Activated CD8-positive, alpha-beta T cell treated with anti-CD3 and anti-CD28 coated beads for 36 hours (primary cell): Measurements from ENCODE around the gene B4GALT4. TPM values are rescaled to one million over a fixed set of nuclear protein-coding genes. Genes with fewer than 3 reads are reported as not detected.

Experiments
- ATAC-seq: fragments of 200-7000 bp; cut with Tn5 transposase; one replicate; pipeline ENCODE4 v1.10.0; 2021; ENCODE audit warnings: mild to moderate bottlenecking, moderate library complexity
- CTCF ChIA-PET: fragments of 350-600 bp; sonication (Branson Sonifier 250); formaldehyde crosslinking; loops from one replicate; lab custom pipeline; 2021; ENCODE audit warnings: antibody characterized with exemption; lab: Charles Lee
- POLR2A ChIA-PET: fragments of 350-600 bp; sonication (Branson Sonifier 250); formaldehyde crosslinking; loops from one replicate; lab custom pipeline; 2021; ENCODE audit warnings: antibody characterized with exemption; lab: Charles Lee
- DNase-seq: peaks from one replicate; pipeline ENCODE4 v3.0.0-alpha.2; 2020
- H3K27ac Mint-ChIP-seq: one replicate; pipeline ENCODE4 v1.8.0; 2021; ENCODE audit warnings: mild to moderate bottlenecking, mixed read lengths
- H3K27me3 Mint-ChIP-seq: one replicate; pipeline ENCODE4 v1.8.0; 2021; ENCODE audit warnings: mixed read lengths
- H3K36me3 Mint-ChIP-seq: one replicate; pipeline ENCODE4 v1.8.0; 2021; ENCODE audit warnings: low read depth, mixed read lengths
- H3K4me1 Mint-ChIP-seq: one replicate; pipeline ENCODE4 v1.8.0; 2021; ENCODE audit warnings: low read depth, mixed read lengths
- H3K4me3 Mint-ChIP-seq: one replicate; pipeline ENCODE4 v1.8.0; 2021; ENCODE audit warnings: mild to moderate bottlenecking, moderate library complexity, mixed read lengths
- H3K9me3 Mint-ChIP-seq: one replicate; pipeline ENCODE4 v1.8.0; 2021; ENCODE audit warnings: mixed read lengths
- intact Hi-C: fragments of 100-400 bp; cut with micrococcal nuclease; formaldehyde crosslinking; loops from one replicate; pipeline ENCODE4 v1.10.0; 2022
- total RNA-seq, 2 experiments: library from RNA; stranded (reverse); gene quantifications; one replicate each; pipeline ENCODE4 v1.2.3, GENCODE V29; 2021
- TF ChIP-seq, protein P1 (sequence below): fragments of 200-600 bp; IDR thresholded peaks from one replicate; pipeline ENCODE4 v1.8.0; 2022; ENCODE audit warnings: antibody characterized with exemption, mild to moderate bottlenecking

The B4GALT4 gene
- total RNA-seq, 2 experiments from 2014 or later = 13.3 to 15.2 TPM

DNA sequence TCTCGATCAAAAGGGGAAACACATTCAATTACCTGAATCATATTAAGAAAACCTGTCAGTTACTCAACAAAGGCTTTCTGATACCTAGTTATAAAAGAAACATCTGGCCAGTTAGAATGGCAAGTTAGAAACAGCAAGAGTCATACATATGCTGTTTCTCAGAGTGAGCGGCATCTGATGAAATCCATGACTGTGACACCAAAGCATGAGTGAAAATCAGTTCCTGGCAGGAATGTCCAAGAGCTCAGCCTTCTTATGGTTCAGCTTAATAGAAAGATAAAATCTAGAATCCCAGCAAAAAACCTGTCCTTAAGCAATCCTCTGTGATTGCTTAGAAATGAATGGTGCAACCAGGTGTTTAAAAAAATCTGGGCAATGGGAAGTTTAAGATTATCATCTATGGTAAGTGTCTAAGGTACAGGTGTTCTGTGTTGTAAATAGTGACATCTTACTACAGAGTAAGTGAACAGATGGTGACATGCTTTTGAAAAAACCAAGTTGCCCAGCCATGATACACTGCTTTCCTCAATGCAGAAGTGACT, 18.8 kb downstream of the B4GALT4 start:
- CTCF ChIA-PET = interaction anchor here (1.2 kb wide), 1 partner anchor 337 kb away, joined by 4 read pairs; no protein-coding TSS in a partner anchor
- Mint-ChIP-seq H3K27me3 (no peaks in the 10 kb centered on the region), H3K9me3 (no peaks in the 10 kb centered on the region), H3K4me3 (no peak overlapping the region), H3K4me1 (peaks cover 25% of the 10 kb centered on the region), H3K36me3 (peaks cover 39% of the 10 kb centered on the region), H3K27ac (peak overlapping the region; percentile 69)
- no peak for DNase-seq
- POLR2A ChIA-PET = interaction anchor here (1.4 kb wide), 1 partner anchor 117 kb away, joined by 3 read pairs; no protein-coding TSS in a partner anchor
- ATAC-seq = no peak
- intact Hi-C loops = no loop called here
- TF ChIP-seq, protein P1, sequence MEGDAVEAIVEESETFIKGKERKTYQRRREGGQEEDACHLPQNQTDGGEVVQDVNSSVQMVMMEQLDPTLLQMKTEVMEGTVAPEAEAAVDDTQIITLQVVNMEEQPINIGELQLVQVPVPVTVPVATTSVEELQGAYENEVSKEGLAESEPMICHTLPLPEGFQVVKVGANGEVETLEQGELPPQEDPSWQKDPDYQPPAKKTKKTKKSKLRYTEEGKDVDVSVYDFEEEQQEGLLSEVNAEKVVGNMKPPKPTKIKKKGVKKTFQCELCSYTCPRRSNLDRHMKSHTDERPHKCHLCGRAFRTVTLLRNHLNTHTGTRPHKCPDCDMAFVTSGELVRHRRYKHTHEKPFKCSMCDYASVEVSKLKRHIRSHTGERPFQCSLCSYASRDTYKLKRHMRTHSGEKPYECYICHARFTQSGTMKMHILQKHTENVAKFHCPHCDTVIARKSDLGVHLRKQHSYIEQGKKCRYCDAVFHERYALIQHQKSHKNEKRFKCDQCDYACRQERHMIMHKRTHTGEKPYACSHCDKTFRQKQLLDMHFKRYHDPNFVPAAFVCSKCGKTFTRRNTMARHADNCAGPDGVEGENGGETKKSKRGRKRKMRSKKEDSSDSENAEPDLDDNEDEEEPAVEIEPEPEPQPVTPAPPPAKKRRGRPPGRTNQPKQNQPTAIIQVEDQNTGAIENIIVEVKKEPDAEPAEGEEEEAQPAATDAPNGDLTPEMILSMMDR = no peak

- no peaks in the 10 kb centered on the region for H3K27me3 Mint-ChIP-seq
- TF ChIP-seq, protein P1 = no peak
- H3K27ac Mint-ChIP-seq = no peak overlapping the region
- ATAC-seq (no peak), DNase-seq (no peak)
- intact Hi-C loops = no loop called here
- H3K9me3 Mint-ChIP-seq = no peaks in the 10 kb centered on the region
- peaks cover 35% of the 10 kb centered on the region for H3K36me3 Mint-ChIP-seq
- ChIA-PET CTCF (interaction anchor here (1.2 to 1.6 kb wide), 2 partner anchors 53 to 337 kb away, joined by 4 read pairs; no protein-coding TSS in a partner anchor), POLR2A (interaction anchor here (1.4 kb wide), 1 partner anchor 118 kb away, joined by 3 read pairs; no protein-coding TSS in a partner anchor)
- peaks cover 23% of the 10 kb centered on the region for H3K4me1 Mint-ChIP-seq
- H3K4me3 Mint-ChIP-seq = no peak overlapping the region
Measured at GRCh38 chr3:119220970-119221667, 19.6 kb downstream of the B4GALT4 start.

DNA sequence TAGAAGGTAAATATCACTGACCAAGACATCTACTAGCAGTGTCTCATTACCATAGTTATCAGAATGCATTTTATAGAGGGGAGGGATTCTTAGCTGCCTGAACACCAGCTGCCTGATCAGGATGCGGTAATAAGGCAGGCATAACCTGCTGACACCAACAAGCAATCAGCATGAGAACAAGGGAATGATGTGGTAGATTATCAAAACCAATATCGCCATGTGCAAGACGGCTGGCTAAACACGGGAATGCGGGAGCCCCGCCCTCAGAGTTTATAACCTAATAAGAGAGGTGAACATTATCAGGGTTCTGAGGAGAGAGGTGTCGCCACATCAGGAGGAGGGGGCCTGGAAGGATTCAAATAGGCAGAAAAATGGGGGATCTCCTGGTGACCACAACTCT, 20.5 kb downstream of the B4GALT4 start:
- TF ChIP-seq, protein P1 = no peak
- intact Hi-C loops = no loop called here
- no peak overlapping the region for H3K27ac Mint-ChIP-seq

DNA sequence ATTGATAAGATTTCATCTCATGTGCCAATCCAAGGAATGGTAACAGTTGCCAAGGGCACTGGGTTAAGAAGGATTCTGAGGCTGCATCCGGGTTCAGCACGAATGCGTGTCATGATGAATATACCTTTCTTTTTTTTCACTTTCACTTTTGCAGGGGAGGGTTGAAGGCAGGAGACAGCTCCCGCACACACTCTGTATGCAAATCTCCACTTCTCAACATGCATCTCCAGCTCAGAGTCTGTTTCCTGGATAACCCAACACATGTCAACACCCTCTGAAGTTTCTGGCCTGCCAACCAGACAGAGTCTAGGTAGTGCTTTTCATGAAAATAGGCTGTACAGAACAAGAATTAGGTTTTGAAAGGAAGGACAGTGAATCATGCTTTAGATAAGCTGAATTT, 21.6 kb downstream of the B4GALT4 start:
- TF ChIP-seq, protein P1 = no peak
- ChIA-PET CTCF (interaction anchor here (1.6 to 1.7 kb wide), 3 partner anchors 22 to 335 kb away, joined by 4 to 8 read pairs (median 5); partner anchors contain the start of gene B4GALT4), POLR2A (interaction anchor here (0.6 to 2.2 kb wide), 4 partner anchors 12 to 80 kb away, joined by 3 to 6 read pairs (median 4); partner anchors contain the start of gene B4GALT4)
- peak overlapping the region; percentile 68 for H3K27ac Mint-ChIP-seq
- no peaks in the 10 kb centered on the region for H3K27me3 Mint-ChIP-seq
- H3K9me3 Mint-ChIP-seq = no peaks in the 10 kb centered on the region
- ATAC-seq = peak; percentile 91
- H3K4me1 Mint-ChIP-seq = peaks cover 19% of the 10 kb centered on the region
- peak; percentile 24 for DNase-seq
- no peak overlapping the region for H3K4me3 Mint-ChIP-seq
- H3K36me3 Mint-ChIP-seq = peaks cover 39% of the 10 kb centered on the region
- intact Hi-C loops = no loop called here

More for the DNA sequence above, 20.5 kb downstream of the B4GALT4 start:
- Mint-ChIP-seq H3K36me3 (peaks cover 43% of the 10 kb centered on the region), H3K9me3 (no peaks in the 10 kb centered on the region), H3K4me3 (no peak overlapping the region), H3K4me1 (peaks cover 21% of the 10 kb centered on the region), H3K27me3 (no peaks in the 10 kb centered on the region)
- no peak for ATAC-seq
- DNase-seq = no peak
- POLR2A ChIA-PET = interaction anchor here (0.7 to 2.2 kb wide), 3 partner anchors 14 to 125 kb away, joined by 3 to 6 read pairs (median 4); partner anchors contain the start of gene B4GALT4
- CTCF ChIA-PET = interaction anchor here (0.8 to 1.7 kb wide), 5 partner anchors 21 to 336 kb away, joined by 3 to 8 read pairs (median 4); partner anchors contain the start of gene B4GALT4
